Upper lobe of right lung (tissue), 1 donor: ENCODE measurements around the gene YIPF3. TPM values are rescaled to one million over a fixed set of nuclear protein-coding genes. Genes with fewer than 3 reads are reported as not detected.

Experiments
- ATAC-seq: fragments of 200-7000 bp; cut with Tn5 transposase; one replicate; pipeline ENCODE4 v1.9.1; 2020; ENCODE audit warnings: mild to moderate bottlenecking, moderate library complexity
- DNase-seq: peaks from one replicate; pipeline ENCODE4 v3.0.0-alpha.2; 2020
- H3K27ac ChIP-seq: fragments of 200-600 bp; one replicate; pipeline ENCODE4 v1.8.0; 2022
- H3K27me3 ChIP-seq: fragments of 200-600 bp; one replicate; pipeline ENCODE4 v1.8.0; 2022; ENCODE audit warnings: mild to moderate bottlenecking
- H3K36me3 ChIP-seq: fragments of 200-600 bp; one replicate; pipeline ENCODE4 v1.8.0; 2022
- H3K4me1 ChIP-seq: fragments of 200-600 bp; one replicate; pipeline ENCODE4 v1.8.0; 2022
- H3K4me3 ChIP-seq: fragments of 200-600 bp; one replicate; pipeline ENCODE4 v1.8.0; 2022; ENCODE audit warnings: mild to moderate bottlenecking
- H3K9me3 ChIP-seq: fragments of 200-600 bp; one replicate; pipeline ENCODE4 v1.8.0; 2022
- CTCF ChIP-seq: fragments of 200-600 bp; IDR thresholded peaks from one replicate; pipeline ENCODE4 v1.8.0; 2022; ENCODE audit warnings: antibody characterized with exemption
- intact Hi-C: fragments of 100-400 bp; cut with DNase I; formaldehyde crosslinking; loops from one replicate; pipeline ENCODE4 v1.11.0; 2022
- total RNA-seq: library from RNA; stranded (reverse); fragmentation: NEBNext Ultra II Directional; extraction: Animal tissue kit (Norgen Biotek cat#: 25700); gene quantifications from one replicate; pipeline ENCODE4 v1.2.1, GENCODE V29; 2021
- donor health status: DM: no; HTN: yes; CAD: no; lungs with severe emphysema.

The YIPF3 gene
- total RNA-seq, 1 donor from 2014 or later = 100 TPM

- DNase-seq (no peak), ATAC-seq (no peak)
- no peak for TF ChIP-seq CTCF
- intact Hi-C loops = no loop called here
- H3K4me3 ChIP-seq = peak overlapping the region; percentile 99
- peaks cover 40% of the 10 kb centered on the region for H3K4me1 ChIP-seq
- H3K27ac ChIP-seq = peak overlapping the region; percentile 85
- H3K9me3 ChIP-seq = no peaks in the 10 kb centered on the region
- H3K36me3 ChIP-seq = peaks cover 65% of the 10 kb centered on the region
- no peaks in the 10 kb centered on the region for H3K27me3 ChIP-seq
Observed at GRCh38 chr6:43515808-43516207, 918 bp downstream of the YIPF3 start.

GRCh38 chr6:43511824-43512415 is 4.8 kb downstream of the YIPF3 start:
- TF ChIP-seq CTCF = no peak
- Histone ChIP-seq H3K9me3 (no peaks in the 10 kb centered on the region), H3K27me3 (no peaks in the 10 kb centered on the region), H3K4me3 (no peak overlapping the region), H3K27ac (no peak overlapping the region), H3K4me1 (peaks cover 37% of the 10 kb centered on the region), H3K36me3 (peaks cover 49% of the 10 kb centered on the region)
- ATAC-seq = no peak
- intact Hi-C loops = no loop called here
- DNase-seq = no peak

GRCh38 chr6:43510827-43511163 is 5.9 kb downstream of the YIPF3 start:
- peak overlapping the region; percentile 68 for H3K4me3 ChIP-seq
- peaks cover 39% of the 10 kb centered on the region for H3K4me1 ChIP-seq
- H3K27me3 ChIP-seq = no peaks in the 10 kb centered on the region
- peaks cover 50% of the 10 kb centered on the region for H3K36me3 ChIP-seq
- no peaks in the 10 kb centered on the region for H3K9me3 ChIP-seq
- ATAC-seq (peak; percentile 3), DNase-seq (no peak)
- intact Hi-C loops = no loop called here
- H3K27ac ChIP-seq = peak overlapping the region; percentile 17
- TF ChIP-seq CTCF = no peak

- H3K36me3 ChIP-seq = peaks cover 48% of the 10 kb centered on the region
- no peak for TF ChIP-seq CTCF
- intact Hi-C loops = loop anchor here (10.0 kb wide), 2 partner anchors 55 to 125 kb away; partner anchors contain the start of gene DLK2
- peak within 1 kb of the TSS; percentile 68 for H3K4me3 ChIP-seq
- no peaks in the 10 kb centered on the region for H3K27me3 ChIP-seq
- DNase-seq = peak; percentile 94
- peaks cover 33% of the 10 kb centered on the region for H3K4me1 ChIP-seq
- H3K27ac ChIP-seq = peak within 1 kb of the TSS; percentile 17
- peak; percentile 89 for ATAC-seq
- no peaks in the 10 kb centered on the region for H3K9me3 ChIP-seq
Observed at GRCh38 chr6:43509984-43510826, 6.5 kb downstream of the YIPF3 start, which contains the start of gene LRRC73. Gene LRRC73, minus strand, starts transcription at chr6:43510346. Its CDS starts 561 bp downstream, at chr6:43509785.

GRCh38 chr6:43509142-43509983 is 7.4 kb downstream of the YIPF3 start:
- intact Hi-C loops = loop anchor here (10.0 kb wide), 2 partner anchors 55 to 125 kb away; partner anchors contain the start of gene DLK2
- DNase-seq = no peak
- H3K27ac ChIP-seq = no peak overlapping the region
- TF ChIP-seq CTCF = no peak
- H3K4me3 ChIP-seq = peak overlapping the region; percentile 68
- H3K27me3 ChIP-seq = no peaks in the 10 kb centered on the region
- H3K4me1 ChIP-seq = peaks cover 24% of the 10 kb centered on the region
- peaks cover 46% of the 10 kb centered on the region for H3K36me3 ChIP-seq
- no peak for ATAC-seq
- no peaks in the 10 kb centered on the region for H3K9me3 ChIP-seq
